MM.1S (cell line): ENCODE results near the gene QRFPR.

ENCODE experiments used
- DNase-seq: peaks from one replicate; pipeline ENCODE4 v3.0.0-alpha.2; 2015
- H2AFZ ChIP-seq: fragments of 300-600 bp; sonication (generic); 2 replicates; pipeline ENCODE4 v1.6.0; 2016; ENCODE audit warnings: antibody characterized with exemption, low read length
- H3F3A ChIP-seq: fragments of 300-600 bp; sonication (generic); 2 replicates; pipeline ENCODE4 v1.6.1; 2016; ENCODE audit warnings: mild to moderate bottlenecking, antibody characterized with exemption, low read length, moderate library complexity, mixed read lengths; ENCODE audit not compliant: insufficient read depth
- H3K27ac ChIP-seq: fragments of 300-600 bp; sonication (generic); 2 replicates; pipeline ENCODE4 v1.5.1; 2016; ENCODE audit warnings: mild to moderate bottlenecking, low read length
- H3K27me3 ChIP-seq: fragments of 300-600 bp; sonication (generic); replicated peaks from 2 replicates; pipeline ENCODE4 v1.6.0; 2016; ENCODE audit warnings: low read length; ENCODE audit not compliant: insufficient read depth
- H3K36me3 ChIP-seq: fragments of 300-600 bp; sonication (generic); replicated peaks from 2 replicates; pipeline ENCODE4 v1.6.1; 2016; ENCODE audit warnings: mild to moderate bottlenecking, low read length, mixed read lengths; ENCODE audit not compliant: insufficient read depth
- H3K4me1 ChIP-seq: fragments of 300-600 bp; sonication (generic); 2 replicates; pipeline ENCODE4 v1.6.1; 2016; ENCODE audit warnings: low read length, mixed read lengths
- H3K4me2 ChIP-seq: fragments of 300-600 bp; sonication (generic); 2 replicates; pipeline ENCODE4 v1.6.0; 2016; ENCODE audit warnings: low read depth, low read length
- H3K4me3 ChIP-seq: fragments of 300-600 bp; sonication (generic); 2 replicates; pipeline ENCODE4 v1.5.1; 2016; ENCODE audit warnings: low read length, mixed read lengths
- H3K79me2 ChIP-seq: fragments of 300-600 bp; sonication (generic); 2 replicates; pipeline ENCODE4 v1.6.1; 2016; ENCODE audit warnings: mixed run types, low read length, mixed read lengths
- H3K9ac ChIP-seq: fragments of 300-600 bp; sonication (generic); 2 replicates; pipeline ENCODE4 v1.6.1; 2016; ENCODE audit warnings: low read length, mixed read lengths
- H3K9me2 ChIP-seq: fragments of 300-600 bp; sonication (generic); replicated peaks from 2 replicates; pipeline ENCODE4 v1.6.1; 2016; ENCODE audit warnings: mild to moderate bottlenecking, low read length, mixed read lengths; ENCODE audit not compliant: insufficient read depth
- H3K9me3 ChIP-seq: fragments of 300-600 bp; sonication (generic); replicated peaks from 2 replicates; pipeline ENCODE4 v1.6.1; 2016; ENCODE audit warnings: mild to moderate bottlenecking, low read length, mixed read lengths; ENCODE audit not compliant: insufficient read depth
- H4K20me1 ChIP-seq: fragments of 300-600 bp; sonication (generic); 2 replicates; pipeline ENCODE4 v1.6.1; 2016; ENCODE audit warnings: mild to moderate bottlenecking, low read length, moderate library complexity, mixed read lengths; ENCODE audit not compliant: insufficient read depth
- CTCF ChIP-seq: fragments of 300-600 bp; sonication (generic); IDR thresholded peaks from 2 replicates; pipeline ENCODE4 v1.5.1; 2016; ENCODE audit warnings: antibody characterized with exemption, low read length, mixed read lengths
- EZH2 ChIP-seq: fragments of 300-600 bp; sonication (generic); optimal IDR thresholded peaks from 2 replicates; pipeline ENCODE3; 2017; ENCODE audit warnings: low read depth, mild to moderate bottlenecking, antibody characterized with exemption, low read length, mixed read lengths
- EZH2phosphoT487 ChIP-seq: fragments of 300-600 bp; sonication (generic); IDR thresholded peaks from 2 replicates; pipeline ENCODE4 v1.6.1; 2018; ENCODE audit warnings: antibody characterized with exemption, low read length

The QRFPR gene

GRCh38 chr4:121397941-121398601 lies 17.3 kb upstream of the QRFPR start:
- H3K27ac ChIP-seq, result no peak overlapping the region
- H3F3A ChIP-seq, result no peaks in the 10 kb centered on the region
- no peak for TF ChIP-seq EZH2
- TF ChIP-seq EZH2phosphoT487, result no peak
- no peak for TF ChIP-seq CTCF
- H3K36me3 ChIP-seq, result no peaks in the 10 kb centered on the region
- H2AFZ ChIP-seq, result no peak overlapping the region
- no peak for DNase-seq
- H3K79me2 ChIP-seq, result no peaks in the 10 kb centered on the region
- H4K20me1 ChIP-seq, result no peaks in the 10 kb centered on the region
- H3K4me3 ChIP-seq, result no peak overlapping the region
- H3K4me2 ChIP-seq, result no peak overlapping the region
- H3K9me2 ChIP-seq, result no peaks in the 10 kb centered on the region
- no peaks in the 10 kb centered on the region for H3K27me3 ChIP-seq
- H3K9ac ChIP-seq, result no peak overlapping the region
- H3K9me3 ChIP-seq, result no peaks in the 10 kb centered on the region
- H3K4me1 ChIP-seq, result no peaks in the 10 kb centered on the region

- no peaks in the 10 kb centered on the region for H3K9me2 ChIP-seq
- H3K4me3 ChIP-seq, result no peak overlapping the region
- H3F3A ChIP-seq, result no peaks in the 10 kb centered on the region
- no peaks in the 10 kb centered on the region for H3K27me3 ChIP-seq
- no peak overlapping the region for H3K9ac ChIP-seq
- H2AFZ ChIP-seq, result no peak overlapping the region
- H3K27ac ChIP-seq, result no peak overlapping the region
- TF ChIP-seq CTCF (no peak), EZH2phosphoT487 (no peak), EZH2 (no peak)
- H3K4me2 ChIP-seq, result no peak overlapping the region
- no peak for DNase-seq
- H3K9me3 ChIP-seq, result no peaks in the 10 kb centered on the region
- H4K20me1 ChIP-seq, result no peaks in the 10 kb centered on the region
- H3K4me1 ChIP-seq, result no peaks in the 10 kb centered on the region
- H3K79me2 ChIP-seq, result no peaks in the 10 kb centered on the region
- no peaks in the 10 kb centered on the region for H3K36me3 ChIP-seq
Measured at GRCh38 chr4:121397434-121397833, 16.6 kb upstream of the QRFPR start.

- H3K9me3 ChIP-seq, result no peaks in the 10 kb centered on the region
- H3K9ac ChIP-seq, result no peak overlapping the region
- no peak overlapping the region for H3K4me2 ChIP-seq
- H4K20me1 ChIP-seq, result no peaks in the 10 kb centered on the region
- no peaks in the 10 kb centered on the region for H3K27me3 ChIP-seq
- no peak overlapping the region for H2AFZ ChIP-seq
- H3K4me1 ChIP-seq, result no peaks in the 10 kb centered on the region
- no peak overlapping the region for H3K27ac ChIP-seq
- no peak overlapping the region for H3K4me3 ChIP-seq
- no peak for DNase-seq
- no peaks in the 10 kb centered on the region for H3F3A ChIP-seq
- H3K79me2 ChIP-seq, result no peaks in the 10 kb centered on the region
- no peak for TF ChIP-seq CTCF
- TF ChIP-seq EZH2phosphoT487, result no peak
- no peak for TF ChIP-seq EZH2
- no peaks in the 10 kb centered on the region for H3K9me2 ChIP-seq
- H3K36me3 ChIP-seq, result no peaks in the 10 kb centered on the region
Measured at GRCh38 chr4:121392426-121393086, 11.7 kb upstream of the QRFPR start.
